ENCODE data around the gene ELAC1. TPM values are rescaled to one million over a fixed set of nuclear protein-coding genes. Genes with fewer than 3 reads are reported as not detected.
A peak's percentile ranks its signal among the peaks of the same experiment; 100 is the strongest.

ELAC1 gene
- total and polyA plus RNA-seq, 2 donors (not counting 1 experiment from before 2014, with no cell fraction given) = 7.3 to 8.2 TPM

DNA sequence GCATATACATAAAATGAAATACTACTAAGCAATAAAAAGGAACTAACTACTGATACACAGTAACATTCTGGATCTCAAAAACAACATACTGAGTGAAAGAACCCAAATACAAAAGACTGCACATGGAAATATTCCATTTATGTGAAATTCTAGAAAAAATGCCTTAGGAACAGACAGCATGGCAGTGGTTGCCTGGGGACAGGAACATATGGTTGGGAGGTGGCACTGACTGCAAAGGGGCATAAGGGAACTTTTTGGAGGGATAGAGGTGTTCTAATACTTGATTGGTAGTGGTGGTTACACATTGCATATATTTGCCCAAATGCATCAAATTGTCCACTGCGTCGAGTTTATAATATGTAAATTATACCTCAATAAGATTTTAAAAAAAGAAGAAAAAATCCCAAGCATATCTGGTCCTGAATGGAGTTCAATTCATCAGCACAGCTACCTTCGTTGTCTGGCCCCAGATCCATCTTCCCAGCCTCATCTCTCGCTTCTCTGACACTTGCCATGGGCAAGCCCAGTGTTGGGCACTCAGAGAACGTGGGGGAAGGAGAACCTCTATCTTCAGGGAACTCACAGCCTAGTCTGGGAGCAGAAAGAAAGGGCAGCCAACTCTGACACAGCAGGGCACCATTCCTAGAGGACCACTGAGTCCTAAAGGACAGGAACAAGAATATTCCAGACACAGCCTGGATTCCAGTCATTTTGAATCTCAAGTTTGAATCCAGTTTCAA lies 53.6 kb downstream of the ELAC1 start:
- no peaks in the 10 kb centered on the region for H3K79me2 ChIP-seq (ENCODE audit: control insufficient read depth, insufficient read depth, low read length)
- TF ChIP-seq, protein P1, sequence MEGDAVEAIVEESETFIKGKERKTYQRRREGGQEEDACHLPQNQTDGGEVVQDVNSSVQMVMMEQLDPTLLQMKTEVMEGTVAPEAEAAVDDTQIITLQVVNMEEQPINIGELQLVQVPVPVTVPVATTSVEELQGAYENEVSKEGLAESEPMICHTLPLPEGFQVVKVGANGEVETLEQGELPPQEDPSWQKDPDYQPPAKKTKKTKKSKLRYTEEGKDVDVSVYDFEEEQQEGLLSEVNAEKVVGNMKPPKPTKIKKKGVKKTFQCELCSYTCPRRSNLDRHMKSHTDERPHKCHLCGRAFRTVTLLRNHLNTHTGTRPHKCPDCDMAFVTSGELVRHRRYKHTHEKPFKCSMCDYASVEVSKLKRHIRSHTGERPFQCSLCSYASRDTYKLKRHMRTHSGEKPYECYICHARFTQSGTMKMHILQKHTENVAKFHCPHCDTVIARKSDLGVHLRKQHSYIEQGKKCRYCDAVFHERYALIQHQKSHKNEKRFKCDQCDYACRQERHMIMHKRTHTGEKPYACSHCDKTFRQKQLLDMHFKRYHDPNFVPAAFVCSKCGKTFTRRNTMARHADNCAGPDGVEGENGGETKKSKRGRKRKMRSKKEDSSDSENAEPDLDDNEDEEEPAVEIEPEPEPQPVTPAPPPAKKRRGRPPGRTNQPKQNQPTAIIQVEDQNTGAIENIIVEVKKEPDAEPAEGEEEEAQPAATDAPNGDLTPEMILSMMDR (conservative IDR thresholded peaks at IDR 0.05 in 1 of 2, IDR thresholded peaks at IDR 0.05 in 1 of 2; ENCODE audit: low read depth in 1 of 2, low read length in 2 of 2) = no peak
- TF ChIP-seq EZH2 (IDR thresholded peaks at IDR 0.05; ENCODE audit: low read length, missing control alignments) = no peak
- H3K9ac ChIP-seq (ENCODE audit: insufficient read depth, low read length) = no peak overlapping the region
- H3K27ac ChIP-seq (ENCODE audit: insufficient read depth, low read length) = no peak overlapping the region
- no peaks in the 10 kb centered on the region for H3K27me3 ChIP-seq (ENCODE audit: control insufficient read depth, insufficient read depth, low read length)
- no peak overlapping the region for H3K4me3 ChIP-seq (replicated peaks in 1 of 4; ENCODE audit: control extremely low read depth in 1 of 4, insufficient read depth in 1 of 4, low read depth in 3 of 4, low read length in 4 of 4)
- DNase-seq (ENCODE audit: low read depth in 2 of 2) = no peak
- no peaks in the 10 kb centered on the region for H3K9me3 ChIP-seq (ENCODE audit: control insufficient read depth, insufficient read depth, low read depth, low read length)
- no peaks in the 10 kb centered on the region for H3K36me3 ChIP-seq (ENCODE audit: control insufficient read depth, insufficient read depth, low read length)
- H3K4me1 ChIP-seq (ENCODE audit: control insufficient read depth, extremely low read depth, insufficient read depth, low read length) = no peaks in the 10 kb centered on the region
- H3K4me2 ChIP-seq (ENCODE audit: extremely low read depth, insufficient read depth, low read length) = no peak overlapping the region
- H4K20me1 ChIP-seq (ENCODE audit: control insufficient read depth, extremely low read depth, insufficient read depth, low read length) = no peaks in the 10 kb centered on the region
- H2AFZ ChIP-seq (ENCODE audit: low read length) = no peak overlapping the region

DNA sequence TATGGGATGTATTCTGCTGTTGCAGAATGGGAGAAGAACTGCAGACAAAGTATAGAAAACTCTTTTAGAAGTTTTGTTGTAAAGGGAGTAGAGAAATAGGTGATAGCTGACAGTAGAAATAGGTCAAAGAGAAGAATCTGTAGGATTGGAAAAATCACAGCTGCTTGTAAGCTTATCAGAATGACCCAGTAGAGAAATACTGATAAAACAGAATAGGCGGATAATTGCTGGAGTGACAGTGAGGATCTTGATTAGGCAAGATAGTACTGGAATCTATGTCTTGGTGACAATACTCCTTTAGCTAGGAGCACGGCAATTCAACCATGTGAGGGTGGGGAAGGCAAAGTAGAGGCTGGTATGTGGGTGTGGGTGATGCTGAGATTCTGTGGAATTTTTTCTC lies 57.7 kb downstream of the ELAC1 start:
- no peaks in the 10 kb centered on the region for H4K20me1 ChIP-seq (ENCODE audit: control insufficient read depth, extremely low read depth, insufficient read depth, low read length)
- peaks cover 10% of the 10 kb centered on the region for H3K79me2 ChIP-seq (ENCODE audit: control insufficient read depth, insufficient read depth, low read length)
- H3K4me1 ChIP-seq (ENCODE audit: control insufficient read depth, extremely low read depth, insufficient read depth, low read length) = peaks cover 2% of the 10 kb centered on the region
- H3K4me2 ChIP-seq (ENCODE audit: extremely low read depth, insufficient read depth, low read length) = no peak overlapping the region
- no peak overlapping the region for H3K4me3 ChIP-seq (replicated peaks in 1 of 4; ENCODE audit: control extremely low read depth in 1 of 4, insufficient read depth in 1 of 4, low read depth in 3 of 4, low read length in 4 of 4)
- no peak overlapping the region for H3K9ac ChIP-seq (ENCODE audit: insufficient read depth, low read length)
- H3K27me3 ChIP-seq (ENCODE audit: control insufficient read depth, insufficient read depth, low read length) = no peaks in the 10 kb centered on the region
- H3K36me3 ChIP-seq (ENCODE audit: control insufficient read depth, insufficient read depth, low read length) = no peaks in the 10 kb centered on the region
- no peak overlapping the region for H3K27ac ChIP-seq (ENCODE audit: insufficient read depth, low read length)
- H2AFZ ChIP-seq (ENCODE audit: low read length) = no peak overlapping the region
- TF ChIP-seq EZH2 (IDR thresholded peaks at IDR 0.05; ENCODE audit: low read length, missing control alignments) = no peak
- TF ChIP-seq, protein P1 (conservative IDR thresholded peaks at IDR 0.05 in 1 of 2, IDR thresholded peaks at IDR 0.05 in 1 of 2; ENCODE audit: low read depth in 1 of 2, low read length in 2 of 2) = no peak
- no peak for DNase-seq (ENCODE audit: low read depth in 2 of 2)
- no peaks in the 10 kb centered on the region for H3K9me3 ChIP-seq (ENCODE audit: control insufficient read depth, insufficient read depth, low read depth, low read length)

DNA sequence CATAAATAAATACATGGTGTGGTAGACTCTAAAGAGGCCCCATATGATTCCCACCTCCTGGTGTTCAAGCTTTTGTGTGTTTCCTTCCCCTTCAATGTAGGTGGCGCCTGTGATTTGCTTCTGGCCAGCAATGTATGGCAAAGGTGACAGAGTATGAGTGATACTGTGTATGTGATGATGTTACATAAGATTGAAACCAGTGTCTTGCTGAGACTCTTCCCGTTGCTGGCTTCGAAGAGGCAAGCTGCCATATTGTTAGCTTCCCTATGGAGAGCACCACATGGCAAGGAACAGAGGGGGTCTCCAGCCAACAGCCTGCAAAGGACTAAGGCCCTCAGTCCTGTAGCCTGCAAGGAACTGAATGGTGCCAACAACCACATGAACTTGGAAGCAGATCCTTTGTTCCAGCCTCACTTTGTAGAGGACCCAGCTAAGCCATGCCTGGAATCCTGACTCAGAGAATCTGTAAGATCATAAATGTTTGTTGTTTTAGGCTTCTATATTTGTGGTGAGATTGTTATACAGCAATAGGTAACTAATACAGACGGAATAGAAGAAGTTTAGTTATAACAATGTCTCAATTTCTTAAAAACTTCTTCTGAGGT lies 60.5 kb downstream of the ELAC1 start:
- Histone ChIP-seq H3K79me2 (ENCODE audit: control insufficient read depth, insufficient read depth, low read length) (peaks cover 38% of the 10 kb centered on the region), H2AFZ (ENCODE audit: low read length) (no peak overlapping the region), H3K4me3 (replicated peaks in 1 of 4; ENCODE audit: control extremely low read depth in 1 of 4, insufficient read depth in 1 of 4, low read depth in 3 of 4, low read length in 4 of 4) (peak overlapping the region in 1 of 4 experiments; percentile 5), H3K4me1 (ENCODE audit: control insufficient read depth, extremely low read depth, insufficient read depth, low read length) (peaks cover 2% of the 10 kb centered on the region), H3K27me3 (ENCODE audit: control insufficient read depth, insufficient read depth, low read length) (no peaks in the 10 kb centered on the region), H3K4me2 (ENCODE audit: extremely low read depth, insufficient read depth, low read length) (peak overlapping the region; percentile 28), H3K9me3 (ENCODE audit: control insufficient read depth, insufficient read depth, low read depth, low read length) (no peaks in the 10 kb centered on the region), H4K20me1 (ENCODE audit: control insufficient read depth, extremely low read depth, insufficient read depth, low read length) (peaks cover 3% of the 10 kb centered on the region), H3K27ac (ENCODE audit: insufficient read depth, low read length) (no peak overlapping the region), H3K36me3 (ENCODE audit: control insufficient read depth, insufficient read depth, low read length) (no peaks in the 10 kb centered on the region), H3K9ac (ENCODE audit: insufficient read depth, low read length) (no peak overlapping the region)
- DNase-seq (ENCODE audit: low read depth in 2 of 2) = peak; percentile 29 to 54
- TF ChIP-seq EZH2 (IDR thresholded peaks at IDR 0.05; ENCODE audit: low read length, missing control alignments) = no peak
- TF ChIP-seq, protein P1 (conservative IDR thresholded peaks at IDR 0.05 in 1 of 2, IDR thresholded peaks at IDR 0.05 in 1 of 2; ENCODE audit: low read depth in 1 of 2, low read length in 2 of 2) = no peak

All from fibroblast of lung (primary cell).